ENCODE measurements around the gene RBM10. TPM values are rescaled to one million over a fixed set of nuclear protein-coding genes. Genes with fewer than 3 reads are reported as not detected.
A peak's percentile ranks its signal among the peaks of the same experiment; 100 is the strongest.

Gene RBM10
- total and polyA plus RNA-seq, 9 of the 15 experiments (the other 6 are each of a cell fraction or from before 2014, with no cell fraction given) = 1.1 to 61.7 (median 31.5) TPM

DNA sequence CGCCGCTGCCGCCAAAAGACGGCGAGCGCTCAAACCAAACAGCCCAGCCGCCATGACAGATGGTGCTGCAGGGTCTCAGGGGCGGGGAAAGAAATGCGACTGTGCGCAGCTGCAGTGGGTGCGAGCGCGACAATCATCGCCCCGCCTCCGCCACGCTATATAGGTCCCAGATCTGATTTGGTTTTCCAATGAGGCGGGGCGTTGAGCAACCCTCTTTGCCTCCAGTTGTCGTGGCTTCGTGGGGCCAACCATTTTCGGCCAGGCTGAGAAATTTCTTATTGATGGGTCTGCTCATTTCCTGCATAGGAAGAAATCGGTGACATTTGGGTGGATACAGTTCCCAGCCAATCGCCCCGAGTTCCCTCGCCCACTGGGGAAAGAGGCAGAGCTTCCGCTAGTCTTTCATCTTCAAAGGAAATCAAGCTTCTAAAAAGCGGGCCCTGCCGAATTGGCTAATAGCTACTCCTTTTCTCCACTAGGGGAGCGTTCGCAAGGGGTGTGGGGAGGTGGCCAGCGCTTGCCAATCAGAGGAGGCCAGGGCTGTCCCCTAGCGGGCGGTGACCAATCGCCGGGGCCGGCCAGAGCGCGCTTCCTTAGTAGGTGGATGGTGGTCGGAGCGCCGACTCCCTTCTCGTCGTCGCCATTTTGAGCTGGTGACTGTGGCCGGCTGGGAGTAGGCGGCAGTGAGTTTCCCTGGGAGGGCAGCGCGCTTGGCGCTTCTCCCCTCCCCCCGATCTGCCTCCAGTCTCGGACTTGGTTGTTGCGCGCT is at the start of gene RBM10, which contains the start of gene NDUFB11 (continued):
- TF ChIP-seq, protein P1, sequence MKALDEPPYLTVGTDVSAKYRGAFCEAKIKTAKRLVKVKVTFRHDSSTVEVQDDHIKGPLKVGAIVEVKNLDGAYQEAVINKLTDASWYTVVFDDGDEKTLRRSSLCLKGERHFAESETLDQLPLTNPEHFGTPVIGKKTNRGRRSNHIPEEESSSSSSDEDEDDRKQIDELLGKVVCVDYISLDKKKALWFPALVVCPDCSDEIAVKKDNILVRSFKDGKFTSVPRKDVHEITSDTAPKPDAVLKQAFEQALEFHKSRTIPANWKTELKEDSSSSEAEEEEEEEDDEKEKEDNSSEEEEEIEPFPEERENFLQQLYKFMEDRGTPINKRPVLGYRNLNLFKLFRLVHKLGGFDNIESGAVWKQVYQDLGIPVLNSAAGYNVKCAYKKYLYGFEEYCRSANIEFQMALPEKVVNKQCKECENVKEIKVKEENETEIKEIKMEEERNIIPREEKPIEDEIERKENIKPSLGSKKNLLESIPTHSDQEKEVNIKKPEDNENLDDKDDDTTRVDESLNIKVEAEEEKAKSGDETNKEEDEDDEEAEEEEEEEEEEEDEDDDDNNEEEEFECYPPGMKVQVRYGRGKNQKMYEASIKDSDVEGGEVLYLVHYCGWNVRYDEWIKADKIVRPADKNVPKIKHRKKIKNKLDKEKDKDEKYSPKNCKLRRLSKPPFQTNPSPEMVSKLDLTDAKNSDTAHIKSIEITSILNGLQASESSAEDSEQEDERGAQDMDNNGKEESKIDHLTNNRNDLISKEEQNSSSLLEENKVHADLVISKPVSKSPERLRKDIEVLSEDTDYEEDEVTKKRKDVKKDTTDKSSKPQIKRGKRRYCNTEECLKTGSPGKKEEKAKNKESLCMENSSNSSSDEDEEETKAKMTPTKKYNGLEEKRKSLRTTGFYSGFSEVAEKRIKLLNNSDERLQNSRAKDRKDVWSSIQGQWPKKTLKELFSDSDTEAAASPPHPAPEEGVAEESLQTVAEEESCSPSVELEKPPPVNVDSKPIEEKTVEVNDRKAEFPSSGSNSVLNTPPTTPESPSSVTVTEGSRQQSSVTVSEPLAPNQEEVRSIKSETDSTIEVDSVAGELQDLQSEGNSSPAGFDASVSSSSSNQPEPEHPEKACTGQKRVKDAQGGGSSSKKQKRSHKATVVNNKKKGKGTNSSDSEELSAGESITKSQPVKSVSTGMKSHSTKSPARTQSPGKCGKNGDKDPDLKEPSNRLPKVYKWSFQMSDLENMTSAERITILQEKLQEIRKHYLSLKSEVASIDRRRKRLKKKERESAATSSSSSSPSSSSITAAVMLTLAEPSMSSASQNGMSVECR (CRISPR knock-in tag; IDR thresholded peaks at IDR 0.05) = peak; percentile 49
- TF ChIP-seq, protein P2, sequence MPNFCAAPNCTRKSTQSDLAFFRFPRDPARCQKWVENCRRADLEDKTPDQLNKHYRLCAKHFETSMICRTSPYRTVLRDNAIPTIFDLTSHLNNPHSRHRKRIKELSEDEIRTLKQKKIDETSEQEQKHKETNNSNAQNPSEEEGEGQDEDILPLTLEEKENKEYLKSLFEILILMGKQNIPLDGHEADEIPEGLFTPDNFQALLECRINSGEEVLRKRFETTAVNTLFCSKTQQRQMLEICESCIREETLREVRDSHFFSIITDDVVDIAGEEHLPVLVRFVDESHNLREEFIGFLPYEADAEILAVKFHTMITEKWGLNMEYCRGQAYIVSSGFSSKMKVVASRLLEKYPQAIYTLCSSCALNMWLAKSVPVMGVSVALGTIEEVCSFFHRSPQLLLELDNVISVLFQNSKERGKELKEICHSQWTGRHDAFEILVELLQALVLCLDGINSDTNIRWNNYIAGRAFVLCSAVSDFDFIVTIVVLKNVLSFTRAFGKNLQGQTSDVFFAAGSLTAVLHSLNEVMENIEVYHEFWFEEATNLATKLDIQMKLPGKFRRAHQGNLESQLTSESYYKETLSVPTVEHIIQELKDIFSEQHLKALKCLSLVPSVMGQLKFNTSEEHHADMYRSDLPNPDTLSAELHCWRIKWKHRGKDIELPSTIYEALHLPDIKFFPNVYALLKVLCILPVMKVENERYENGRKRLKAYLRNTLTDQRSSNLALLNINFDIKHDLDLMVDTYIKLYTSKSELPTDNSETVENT (CRISPR knock-in tag; IDR thresholded peaks at IDR 0.05) = peak; percentile 71; the same call in 1 of the 2 replicates
- TF ChIP-seq POLR2AphosphoS5 (IDR thresholded peaks at IDR 0.05; ENCODE audit: control insufficient read depth, insufficient read depth, low read depth, low read length) (peak; percentile 76; the same call in 1 of the 2 replicates), CXXC5 (CRISPR knock-in tag; IDR thresholded peaks at IDR 0.05) (peak; percentile 55; the same call in 1 of the 2 replicates), ASH1L (IDR thresholded peaks at IDR 0.05; ENCODE audit: borderline replicate concordance, low read depth, partially characterized antibody) (peak; percentile 74), LARP7 (IDR thresholded peaks at IDR 0.05) (no peak), ETV5 (CRISPR knock-in tag; IDR thresholded peaks at IDR 0.05; ENCODE audit: low read depth) (peak; percentile 44; the same call in 1 of the 2 replicates)
- TF ChIP-seq, protein P3, sequence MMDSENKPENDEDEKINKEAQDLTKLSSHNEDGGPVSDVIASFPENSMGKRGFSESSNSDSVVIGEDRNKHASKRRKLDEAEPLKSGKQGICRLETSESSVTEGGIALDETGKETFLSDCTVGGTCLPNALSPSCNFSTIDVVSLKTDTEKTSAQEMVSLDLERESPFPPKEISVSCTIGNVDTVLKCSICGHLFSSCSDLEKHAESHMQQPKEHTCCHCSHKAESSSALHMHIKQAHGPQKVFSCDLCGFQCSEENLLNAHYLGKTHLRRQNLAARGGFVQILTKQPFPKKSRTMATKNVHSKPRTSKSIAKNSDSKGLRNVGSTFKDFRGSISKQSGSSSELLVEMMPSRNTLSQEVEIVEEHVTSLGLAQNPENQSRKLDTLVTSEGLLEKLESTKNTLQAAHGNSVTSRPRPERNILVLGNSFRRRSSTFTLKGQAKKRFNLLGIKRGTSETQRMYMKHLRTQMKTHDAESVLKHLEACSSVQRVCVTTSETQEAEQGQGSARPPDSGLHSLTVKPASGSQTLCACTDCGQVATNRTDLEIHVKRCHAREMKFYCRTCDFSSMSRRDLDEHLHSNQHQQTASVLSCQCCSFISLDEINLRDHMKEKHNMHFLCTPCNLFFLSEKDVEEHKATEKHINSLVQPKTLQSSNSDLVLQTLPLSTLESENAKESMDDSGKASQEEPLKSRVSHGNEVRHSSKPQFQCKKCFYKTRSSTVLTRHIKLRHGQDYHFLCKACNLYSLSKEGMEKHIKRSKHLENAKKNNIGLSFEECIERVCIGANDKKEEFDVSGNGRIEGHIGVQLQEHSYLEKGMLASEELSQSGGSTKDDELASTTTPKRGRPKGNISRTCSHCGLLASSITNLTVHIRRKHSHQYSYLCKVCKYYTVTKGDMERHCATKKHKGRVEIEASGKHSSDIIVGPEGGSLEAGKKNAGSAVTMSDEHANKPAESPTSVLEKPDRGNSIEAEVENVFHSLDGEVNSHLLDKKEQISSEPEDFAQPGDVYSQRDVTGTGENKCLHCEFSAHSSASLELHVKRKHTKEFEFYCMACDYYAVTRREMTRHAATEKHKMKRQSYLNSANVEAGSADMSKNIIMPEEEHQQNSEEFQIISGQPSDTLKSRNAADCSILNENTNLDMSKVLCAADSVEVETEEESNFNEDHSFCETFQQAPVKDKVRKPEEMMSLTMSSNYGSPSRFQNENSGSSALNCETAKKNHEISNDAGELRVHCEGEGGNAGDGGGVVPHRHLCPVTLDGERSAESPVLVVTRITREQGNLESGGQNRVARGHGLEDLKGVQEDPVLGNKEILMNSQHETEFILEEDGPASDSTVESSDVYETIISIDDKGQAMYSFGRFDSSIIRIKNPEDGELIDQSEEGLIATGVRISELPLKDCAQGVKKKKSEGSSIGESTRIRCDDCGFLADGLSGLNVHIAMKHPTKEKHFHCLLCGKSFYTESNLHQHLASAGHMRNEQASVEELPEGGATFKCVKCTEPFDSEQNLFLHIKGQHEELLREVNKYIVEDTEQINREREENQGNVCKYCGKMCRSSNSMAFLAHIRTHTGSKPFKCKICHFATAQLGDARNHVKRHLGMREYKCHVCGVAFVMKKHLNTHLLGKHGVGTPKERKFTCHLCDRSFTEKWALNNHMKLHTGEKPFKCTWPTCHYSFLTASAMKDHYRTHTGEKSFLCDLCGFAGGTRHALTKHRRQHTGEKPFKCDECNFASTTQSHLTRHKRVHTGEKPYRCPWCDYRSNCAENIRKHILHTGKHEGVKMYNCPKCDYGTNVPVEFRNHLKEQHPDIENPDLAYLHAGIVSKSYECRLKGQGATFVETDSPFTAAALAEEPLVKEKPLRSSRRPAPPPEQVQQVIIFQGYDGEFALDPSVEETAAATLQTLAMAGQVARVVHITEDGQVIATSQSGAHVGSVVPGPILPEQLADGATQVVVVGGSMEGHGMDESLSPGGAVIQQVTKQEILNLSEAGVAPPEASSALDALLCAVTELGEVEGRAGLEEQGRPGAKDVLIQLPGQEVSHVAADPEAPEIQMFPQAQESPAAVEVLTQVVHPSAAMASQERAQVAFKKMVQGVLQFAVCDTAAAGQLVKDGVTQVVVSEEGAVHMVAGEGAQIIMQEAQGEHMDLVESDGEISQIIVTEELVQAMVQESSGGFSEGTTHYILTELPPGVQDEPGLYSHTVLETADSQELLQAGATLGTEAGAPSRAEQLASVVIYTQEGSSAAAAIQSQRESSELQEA (IDR thresholded peaks at IDR 0.05; ENCODE audit: low read depth) = no peak
- TF ChIP-seq, protein P4, sequence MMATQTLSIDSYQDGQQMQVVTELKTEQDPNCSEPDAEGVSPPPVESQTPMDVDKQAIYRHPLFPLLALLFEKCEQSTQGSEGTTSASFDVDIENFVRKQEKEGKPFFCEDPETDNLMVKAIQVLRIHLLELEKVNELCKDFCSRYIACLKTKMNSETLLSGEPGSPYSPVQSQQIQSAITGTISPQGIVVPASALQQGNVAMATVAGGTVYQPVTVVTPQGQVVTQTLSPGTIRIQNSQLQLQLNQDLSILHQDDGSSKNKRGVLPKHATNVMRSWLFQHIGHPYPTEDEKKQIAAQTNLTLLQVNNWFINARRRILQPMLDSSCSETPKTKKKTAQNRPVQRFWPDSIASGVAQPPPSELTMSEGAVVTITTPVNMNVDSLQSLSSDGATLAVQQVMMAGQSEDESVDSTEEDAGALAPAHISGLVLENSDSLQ (IDR thresholded peaks at IDR 0.05) = peak; percentile 93
